PC-9 (cell line): ENCODE results near the gene SLC44A5. TPM values are rescaled to one million over a fixed set of nuclear protein-coding genes. Genes with fewer than 3 reads are reported as not detected.
"Not testable (repeated sequence)": the region's sequence is repeated elsewhere in the genome, so short reads cannot be mapped to it uniquely, and the experiment has no call there.

Experiments used
- BruUV-seq: library from RNA; stranded (reverse); fragments of 400-500 nt; replicated peaks from 2 replicates; lab custom pipeline; 2021; lab: Mats Ljungman, UMichigan
- CTCF ChIA-PET: fragments of 300-600 bp; sonication (Branson Sonifier 250); formaldehyde crosslinking; loops from one replicate; lab custom pipeline; 2022; ENCODE audit warnings: antibody characterized with exemption; lab: Charles Lee
- POLR2A ChIA-PET: fragments of 300-600 bp; sonication (Branson Sonifier 250); formaldehyde crosslinking; loops from one replicate; lab custom pipeline; 2022; ENCODE audit warnings: antibody characterized with exemption; ENCODE audit not compliant: unreplicated experiment; lab: Charles Lee
- DNase-seq, 2 experiments: peaks; one replicate each; pipeline versions ENCODE4 v3.0.0 to v3.0.0-alpha.2; 2015 to 2022; ENCODE audit warnings: mixed read lengths in 1 of 2
- H2AFZ ChIP-seq: fragments of 200-600 bp; sonication (generic); 2 replicates; pipeline ENCODE4 v1.8.1; 2017; ENCODE audit warnings: antibody characterized with exemption
- H3F3A ChIP-seq: fragments of 200-600 bp; sonication (generic); 2 replicates; pipeline ENCODE4 v1.8.1; 2017; ENCODE audit warnings: antibody characterized with exemption, mild to moderate bottlenecking, low read depth; ENCODE audit not compliant: insufficient read depth
- H3K27ac ChIP-seq: fragments of 200-600 bp; sonication (generic); 2 replicates; pipeline ENCODE4 v1.6.1; 2016; ENCODE audit warnings: mixed run types
- H3K27me3 ChIP-seq: fragments of 200-600 bp; sonication (generic); 2 replicates; pipeline ENCODE4 v1.6.1; 2016; ENCODE audit warnings: low read depth, mixed run types; ENCODE audit not compliant: insufficient read depth
- H3K36me3 ChIP-seq: fragments of 200-600 bp; sonication (generic); 2 replicates; pipeline ENCODE4 v1.6.1; 2016; ENCODE audit warnings: low read depth, mixed run types
- H3K4me1 ChIP-seq: fragments of 200-600 bp; sonication (generic); replicated peaks from 2 replicates; pipeline ENCODE4 v1.6.1; 2016; ENCODE audit warnings: mixed run types; ENCODE audit not compliant: insufficient read depth
- H3K4me2 ChIP-seq: fragments of 200-600 bp; sonication (generic); 2 replicates; pipeline ENCODE4 v1.6.1; 2017; ENCODE audit warnings: mixed run types
- H3K4me3 ChIP-seq: fragments of 200-600 bp; sonication (generic); 2 replicates; pipeline ENCODE4 v1.6.1; 2016; ENCODE audit warnings: mixed run types
- H3K79me2 ChIP-seq: fragments of 200-600 bp; sonication (generic); 2 replicates; pipeline ENCODE4 v1.6.1; 2017; ENCODE audit warnings: low read depth, mixed run types
- H3K9me2 ChIP-seq: fragments of 200-600 bp; sonication (generic); 2 replicates; pipeline ENCODE4 v1.8.1; 2017; ENCODE audit warnings: mild to moderate bottlenecking; ENCODE audit not compliant: insufficient read depth
- H3K9me3 ChIP-seq: fragments of 200-600 bp; sonication (generic); 2 replicates; pipeline ENCODE4 v1.8.1; 2016; ENCODE audit warnings: low read depth; ENCODE audit not compliant: insufficient read depth
- H4K20me1 ChIP-seq: fragments of 200-600 bp; sonication (generic); 2 replicates; pipeline ENCODE4 v1.8.1; 2017; ENCODE audit not compliant: insufficient read depth
- CTCF ChIP-seq: fragments of 200-600 bp; sonication (generic); conservative IDR thresholded peaks from 2 replicates; pipeline ENCODE4 v1.6.1; 2017; ENCODE audit warnings: mixed run types, antibody characterized with exemption, mild to moderate bottlenecking, moderate library complexity
- EZH2 ChIP-seq: fragments of 200-600 bp; sonication (generic); IDR thresholded peaks from 2 replicates; pipeline ENCODE4 v1.8.0; 2017; ENCODE audit warnings: antibody characterized with exemption, low read depth
- intact Hi-C: fragments of 100-400 bp; cut with micrococcal nuclease; formaldehyde crosslinking; loops from one replicate; pipeline ENCODE4 v1.10.0; 2022; ENCODE audit not compliant: unreplicated experiment
- total RNA-seq: library from RNA; stranded (reverse); gene quantifications from 2 replicates; pipeline ENCODE4 v1.2.3, GENCODE V29; 2021

SLC44A5 gene
- total RNA-seq, 1 experiment from 2014 or later: 0.09 TPM

GRCh38 chr1:75415187-75415586, 195.7 kb downstream of the SLC44A5 start:
- ChIA-PET POLR2A (no interaction called here), CTCF (no interaction called here)
- no peak overlapping the region for H3K4me3 ChIP-seq
- TF ChIP-seq EZH2 (no peak), CTCF (no peak)
- H4K20me1 ChIP-seq: no peaks in the 10 kb centered on the region
- DNase-seq: no peak
- H3K36me3 ChIP-seq: no peaks in the 10 kb centered on the region
- H3K79me2 ChIP-seq: no peaks in the 10 kb centered on the region
- no peak overlapping the region for H2AFZ ChIP-seq
- intact Hi-C loops: no loop called here
- H3K27ac ChIP-seq: no peak overlapping the region
- no peaks in the 10 kb centered on the region for H3F3A ChIP-seq
- no TSS peak for BruUV-seq
- H3K27me3 ChIP-seq: no peaks in the 10 kb centered on the region
- no peak overlapping the region for H3K4me2 ChIP-seq
- H3K9me3 ChIP-seq: no peaks in the 10 kb centered on the region
- H3K9me2 ChIP-seq: no peaks in the 10 kb centered on the region
- no peaks in the 10 kb centered on the region for H3K4me1 ChIP-seq

DNA sequence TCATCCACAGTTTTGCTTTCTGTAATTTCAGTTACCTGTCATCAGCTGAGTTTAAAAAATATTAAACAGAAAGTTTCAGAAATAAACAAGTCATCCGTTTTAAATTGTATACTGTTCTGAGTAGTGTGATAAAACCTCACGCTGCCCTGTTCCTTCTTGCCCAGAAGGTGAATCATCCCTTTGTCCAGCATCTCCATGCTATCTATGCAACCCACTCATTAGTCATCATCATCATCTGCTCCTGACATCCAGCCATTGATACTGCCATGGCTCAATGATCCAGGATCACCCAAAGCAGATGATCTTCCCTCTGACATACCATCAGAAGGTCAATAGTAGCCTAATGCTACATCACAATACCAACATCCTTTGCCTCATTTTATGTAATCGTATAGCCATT, 198.3 kb downstream of the SLC44A5 start:
- Histone ChIP-seq H4K20me1 (no peaks in the 10 kb centered on the region), H3K4me1 (no peaks in the 10 kb centered on the region), H3K79me2 (no peaks in the 10 kb centered on the region), H2AFZ (no peak overlapping the region), H3K4me3 (no peak overlapping the region), H3K27me3 (no peaks in the 10 kb centered on the region), H3K4me2 (no peak overlapping the region), H3K27ac (no peak overlapping the region), H3K9me2 (no peaks in the 10 kb centered on the region), H3K36me3 (no peaks in the 10 kb centered on the region), H3K9me3 (no peaks in the 10 kb centered on the region), H3F3A (no peaks in the 10 kb centered on the region)
- POLR2A ChIA-PET: no interaction called here
- intact Hi-C loops: no loop called here
- CTCF ChIA-PET: no interaction called here
- DNase-seq: no peak
- TF ChIP-seq EZH2 (no peak), CTCF (no peak)
- BruUV-seq: no TSS peak

- H3K9me2 ChIP-seq, intact Hi-C loops, H3K4me1 ChIP-seq, H3K79me2 ChIP-seq, H3K27me3 ChIP-seq, H4K20me1 ChIP-seq, H3K36me3 ChIP-seq, H3K27ac ChIP-seq, DNase-seq, H3K4me2 ChIP-seq, H2AFZ ChIP-seq, H3K9me3 ChIP-seq, CTCF ChIA-PET, H3F3A ChIP-seq, H3K4me3 ChIP-seq, POLR2A ChIA-PET, BruUV-seq: not testable (repeated sequence)
Observed at GRCh38 chr1:75404681-75405080, 206.2 kb downstream of the SLC44A5 start.

GRCh38 chr1:75403147-75403646, 207.7 kb downstream of the SLC44A5 start:
- BruUV-seq, POLR2A ChIA-PET, DNase-seq, H2AFZ ChIP-seq, H3K27me3 ChIP-seq, H3K36me3 ChIP-seq, H3K79me2 ChIP-seq, H3K4me1 ChIP-seq, H3F3A ChIP-seq, intact Hi-C loops, H4K20me1 ChIP-seq, H3K27ac ChIP-seq, CTCF ChIA-PET, H3K9me2 ChIP-seq, H3K9me3 ChIP-seq, H3K4me3 ChIP-seq, H3K4me2 ChIP-seq: not testable (repeated sequence)
